ENCODE measurements around the gene SLCO2B1. TPM values are rescaled to one million over a fixed set of nuclear protein-coding genes. Genes with fewer than 3 reads are reported as not detected.

Gene SLCO2B1
- total and polyA plus RNA-seq, 2 experiments from 2014 or later: not detected

DNA sequence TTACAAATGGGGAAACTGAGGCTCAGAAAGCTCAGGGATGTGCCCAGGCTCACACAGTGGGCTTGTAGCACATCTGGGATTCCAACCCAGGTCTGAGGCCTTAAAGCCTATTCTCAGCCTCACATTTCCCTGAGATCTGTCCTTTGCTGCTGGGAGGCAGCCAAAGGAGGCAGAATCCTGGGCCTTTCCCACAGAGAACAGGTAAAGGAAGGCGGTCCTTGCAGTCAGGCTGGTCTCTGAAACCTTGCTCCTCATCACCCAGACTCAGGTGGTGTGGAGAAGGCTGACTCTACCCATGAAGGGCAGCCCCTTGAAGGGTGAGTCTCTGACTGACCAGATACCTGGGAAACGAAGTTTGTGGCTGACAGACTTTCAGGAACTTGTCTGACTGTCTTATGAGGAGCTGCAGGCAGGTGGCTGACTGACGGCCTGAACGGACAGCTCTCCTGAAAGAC, 7.8 kb downstream of the SLCO2B1 start:
- no peak for DNase-seq (ENCODE audit: low spot score)

GRCh38 chr11:75159151-75159953, 8.4 kb downstream of the SLCO2B1 start:
- no peaks in the 10 kb centered on the region for H3F3A ChIP-seq (replicated peaks; ENCODE audit: low read depth)
- no peak overlapping the region for H2AFZ ChIP-seq
- H3K27me3 ChIP-seq (ENCODE audit: insufficient read depth): no peaks in the 10 kb centered on the region
- no peak overlapping the region for H3K4me3 ChIP-seq
- H3K4me1 ChIP-seq (ENCODE audit: insufficient read depth): no peaks in the 10 kb centered on the region
- H3K4me2 ChIP-seq: no peak overlapping the region
- Mint-ChIP-seq H3K4me3 (no peak overlapping the region), H3K36me3 (ENCODE audit: low read depth) (peaks cover 5% of the 10 kb centered on the region; the same call in 1 of the 3 replicates), H3K27ac (no peak overlapping the region), H3K4me1 (peaks cover 7% of the 10 kb centered on the region; the same call in 2 of the 3 replicates), H3K27me3 (ENCODE audit: insufficient read depth, low read depth, poor library complexity) (peaks cover 14% of the 10 kb centered on the region), H3K9me3 (peaks cover 3% of the 10 kb centered on the region; the same call in 1 of the 3 replicates)
- ATAC-seq (peak; percentile 74), DNase-seq (ENCODE audit: low spot score) (peak; percentile 40)
- no peaks in the 10 kb centered on the region for H3K79me2 ChIP-seq (replicated peaks; ENCODE audit: insufficient read depth)
- H3K36me3 ChIP-seq (ENCODE audit: insufficient read depth): no peaks in the 10 kb centered on the region
- H3K27ac ChIP-seq (ENCODE audit: low read depth): no peak overlapping the region
- H4K20me1 ChIP-seq (replicated peaks; ENCODE audit: insufficient read depth): no peaks in the 10 kb centered on the region
- H3K9me2 ChIP-seq (ENCODE audit: insufficient read depth): no peaks in the 10 kb centered on the region
- TF ChIP-seq POLR2AphosphoS5 (IDR thresholded peaks at IDR 0.05; ENCODE audit: low read depth): no peak
- no peak for TF ChIP-seq REST (IDR thresholded peaks at IDR 0.05; ENCODE audit: unreplicated experiment)
- TF ChIP-seq, protein P1, sequence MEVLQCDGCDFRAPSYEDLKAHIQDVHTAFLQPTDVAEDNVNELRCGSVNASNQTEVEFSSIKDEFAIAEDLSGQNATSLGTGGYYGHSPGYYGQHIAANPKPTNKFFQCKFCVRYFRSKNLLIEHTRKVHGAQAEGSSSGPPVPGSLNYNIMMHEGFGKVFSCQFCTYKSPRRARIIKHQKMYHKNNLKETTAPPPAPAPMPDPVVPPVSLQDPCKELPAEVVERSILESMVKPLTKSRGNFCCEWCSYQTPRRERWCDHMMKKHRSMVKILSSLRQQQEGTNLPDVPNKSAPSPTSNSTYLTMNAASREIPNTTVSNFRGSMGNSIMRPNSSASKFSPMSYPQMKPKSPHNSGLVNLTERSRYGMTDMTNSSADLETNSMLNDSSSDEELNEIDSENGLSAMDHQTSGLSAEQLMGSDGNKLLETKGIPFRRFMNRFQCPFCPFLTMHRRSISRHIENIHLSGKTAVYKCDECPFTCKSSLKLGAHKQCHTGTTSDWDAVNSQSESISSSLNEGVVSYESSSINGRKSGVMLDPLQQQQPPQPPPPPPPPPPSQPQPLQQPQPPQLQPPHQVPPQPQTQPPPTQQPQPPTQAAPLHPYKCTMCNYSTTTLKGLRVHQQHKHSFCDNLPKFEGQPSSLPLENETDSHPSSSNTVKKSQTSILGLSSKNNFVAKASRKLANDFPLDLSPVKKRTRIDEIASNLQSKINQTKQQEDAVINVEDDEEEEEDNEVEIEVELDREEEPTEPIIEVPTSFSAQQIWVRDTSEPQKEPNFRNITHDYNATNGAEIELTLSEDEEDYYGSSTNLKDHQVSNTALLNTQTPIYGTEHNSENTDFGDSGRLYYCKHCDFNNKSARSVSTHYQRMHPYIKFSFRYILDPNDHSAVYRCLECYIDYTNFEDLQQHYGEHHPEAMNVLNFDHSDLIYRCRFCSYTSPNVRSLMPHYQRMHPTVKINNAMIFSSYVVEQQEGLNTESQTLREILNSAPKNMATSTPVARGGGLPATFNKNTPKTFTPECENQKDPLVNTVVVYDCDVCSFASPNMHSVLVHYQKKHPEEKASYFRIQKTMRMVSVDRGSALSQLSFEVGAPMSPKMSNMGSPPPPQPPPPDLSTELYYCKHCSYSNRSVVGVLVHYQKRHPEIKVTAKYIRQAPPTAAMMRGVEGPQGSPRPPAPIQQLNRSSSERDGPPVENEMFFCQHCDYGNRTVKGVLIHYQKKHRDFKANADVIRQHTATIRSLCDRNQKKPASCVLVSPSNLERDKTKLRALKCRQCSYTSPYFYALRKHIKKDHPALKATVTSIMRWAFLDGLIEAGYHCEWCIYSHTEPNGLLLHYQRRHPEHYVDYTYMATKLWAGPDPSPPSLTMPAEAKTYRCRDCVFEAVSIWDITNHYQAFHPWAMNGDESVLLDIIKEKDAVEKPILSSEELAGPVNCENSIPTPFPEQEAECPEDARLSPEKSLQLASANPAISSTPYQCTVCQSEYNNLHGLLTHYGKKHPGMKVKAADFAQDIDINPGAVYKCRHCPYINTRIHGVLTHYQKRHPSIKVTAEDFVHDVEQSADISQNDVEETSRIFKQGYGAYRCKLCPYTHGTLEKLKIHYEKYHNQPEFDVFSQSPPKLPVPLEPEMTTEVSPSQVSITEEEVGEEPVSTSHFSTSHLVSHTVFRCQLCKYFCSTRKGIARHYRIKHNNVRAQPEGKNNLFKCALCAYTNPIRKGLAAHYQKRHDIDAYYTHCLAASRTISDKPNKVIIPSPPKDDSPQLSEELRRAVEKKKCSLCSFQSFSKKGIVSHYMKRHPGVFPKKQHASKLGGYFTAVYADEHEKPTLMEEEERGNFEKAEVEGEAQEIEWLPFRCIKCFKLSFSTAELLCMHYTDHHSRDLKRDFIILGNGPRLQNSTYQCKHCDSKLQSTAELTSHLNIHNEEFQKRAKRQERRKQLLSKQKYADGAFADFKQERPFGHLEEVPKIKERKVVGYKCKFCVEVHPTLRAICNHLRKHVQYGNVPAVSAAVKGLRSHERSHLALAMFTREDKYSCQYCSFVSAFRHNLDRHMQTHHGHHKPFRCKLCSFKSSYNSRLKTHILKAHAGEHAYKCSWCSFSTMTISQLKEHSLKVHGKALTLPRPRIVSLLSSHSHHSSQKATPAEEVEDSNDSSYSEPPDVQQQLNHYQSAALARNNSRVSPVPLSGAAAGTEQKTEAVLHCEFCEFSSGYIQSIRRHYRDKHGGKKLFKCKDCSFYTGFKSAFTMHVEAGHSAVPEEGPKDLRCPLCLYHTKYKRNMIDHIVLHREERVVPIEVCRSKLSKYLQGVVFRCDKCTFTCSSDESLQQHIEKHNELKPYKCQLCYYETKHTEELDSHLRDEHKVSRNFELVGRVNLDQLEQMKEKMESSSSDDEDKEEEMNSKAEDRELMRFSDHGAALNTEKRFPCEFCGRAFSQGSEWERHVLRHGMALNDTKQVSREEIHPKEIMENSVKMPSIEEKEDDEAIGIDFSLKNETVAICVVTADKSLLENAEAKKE (CRISPR knock-in tag; IDR thresholded peaks at IDR 0.05): no peak
- no peak for TF ChIP-seq CREB1 (CRISPR knock-in tag; IDR thresholded peaks at IDR 0.05; ENCODE audit: low read depth)

More for the DNA sequence above, 7.8 kb downstream of the SLCO2B1 start:
- H3K4me1 Mint-ChIP-seq: peaks cover 7% of the 10 kb centered on the region; the same call in 2 of the 3 replicates
- H3K4me2 ChIP-seq: no peak overlapping the region
- no peak overlapping the region for H3K27ac ChIP-seq (ENCODE audit: low read depth)
- no peak overlapping the region for H2AFZ ChIP-seq
- no peaks in the 10 kb centered on the region for H3K9me2 ChIP-seq (ENCODE audit: insufficient read depth)
- no peaks in the 10 kb centered on the region for H3K4me1 ChIP-seq (ENCODE audit: insufficient read depth)
- H3K9me3 Mint-ChIP-seq: peaks cover 3% of the 10 kb centered on the region; the same call in 1 of the 3 replicates
- no peaks in the 10 kb centered on the region for H4K20me1 ChIP-seq (replicated peaks; ENCODE audit: insufficient read depth)
- no peak overlapping the region for H3K27ac Mint-ChIP-seq
- H3K27me3 ChIP-seq (ENCODE audit: insufficient read depth): no peaks in the 10 kb centered on the region
- no peak for TF ChIP-seq STAT1 (IDR thresholded peaks at IDR 0.05; ENCODE audit: unreplicated experiment)
- TF ChIP-seq, protein P2, sequence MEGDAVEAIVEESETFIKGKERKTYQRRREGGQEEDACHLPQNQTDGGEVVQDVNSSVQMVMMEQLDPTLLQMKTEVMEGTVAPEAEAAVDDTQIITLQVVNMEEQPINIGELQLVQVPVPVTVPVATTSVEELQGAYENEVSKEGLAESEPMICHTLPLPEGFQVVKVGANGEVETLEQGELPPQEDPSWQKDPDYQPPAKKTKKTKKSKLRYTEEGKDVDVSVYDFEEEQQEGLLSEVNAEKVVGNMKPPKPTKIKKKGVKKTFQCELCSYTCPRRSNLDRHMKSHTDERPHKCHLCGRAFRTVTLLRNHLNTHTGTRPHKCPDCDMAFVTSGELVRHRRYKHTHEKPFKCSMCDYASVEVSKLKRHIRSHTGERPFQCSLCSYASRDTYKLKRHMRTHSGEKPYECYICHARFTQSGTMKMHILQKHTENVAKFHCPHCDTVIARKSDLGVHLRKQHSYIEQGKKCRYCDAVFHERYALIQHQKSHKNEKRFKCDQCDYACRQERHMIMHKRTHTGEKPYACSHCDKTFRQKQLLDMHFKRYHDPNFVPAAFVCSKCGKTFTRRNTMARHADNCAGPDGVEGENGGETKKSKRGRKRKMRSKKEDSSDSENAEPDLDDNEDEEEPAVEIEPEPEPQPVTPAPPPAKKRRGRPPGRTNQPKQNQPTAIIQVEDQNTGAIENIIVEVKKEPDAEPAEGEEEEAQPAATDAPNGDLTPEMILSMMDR (conservative IDR thresholded peaks at IDR 0.05; ENCODE audit: low read depth in 2 of 2): 0 out of 4 replicates have a peak, but pooled peaks of 1 of the 2 experiments have one; percentile 17
- H3K79me2 ChIP-seq (replicated peaks; ENCODE audit: insufficient read depth): no peaks in the 10 kb centered on the region
- ATAC-seq: peak; percentile 38
- H3K4me3 Mint-ChIP-seq: no peak overlapping the region
- no peaks in the 10 kb centered on the region for H3K36me3 ChIP-seq (ENCODE audit: insufficient read depth)
- peaks cover 5% of the 10 kb centered on the region; the same call in 1 of the 3 replicates for H3K36me3 Mint-ChIP-seq (ENCODE audit: low read depth)
- H3K27me3 Mint-ChIP-seq (ENCODE audit: insufficient read depth, low read depth, poor library complexity): peaks cover 14% of the 10 kb centered on the region
- no peak overlapping the region for H3K4me3 ChIP-seq
- H3F3A ChIP-seq (replicated peaks; ENCODE audit: low read depth): no peaks in the 10 kb centered on the region
